HG03280 (cell line): ENCODE results near the gene EID2B.

Experiments
- ATAC-seq: cut with Tn5 transposase; IDR thresholded peaks from one replicate; pipeline ENCODE4 v1.9.1; 2021; ENCODE audit warnings: mild to moderate bottlenecking, moderate library complexity; ENCODE audit not compliant: unreplicated experiment

EID2B gene

DNA sequence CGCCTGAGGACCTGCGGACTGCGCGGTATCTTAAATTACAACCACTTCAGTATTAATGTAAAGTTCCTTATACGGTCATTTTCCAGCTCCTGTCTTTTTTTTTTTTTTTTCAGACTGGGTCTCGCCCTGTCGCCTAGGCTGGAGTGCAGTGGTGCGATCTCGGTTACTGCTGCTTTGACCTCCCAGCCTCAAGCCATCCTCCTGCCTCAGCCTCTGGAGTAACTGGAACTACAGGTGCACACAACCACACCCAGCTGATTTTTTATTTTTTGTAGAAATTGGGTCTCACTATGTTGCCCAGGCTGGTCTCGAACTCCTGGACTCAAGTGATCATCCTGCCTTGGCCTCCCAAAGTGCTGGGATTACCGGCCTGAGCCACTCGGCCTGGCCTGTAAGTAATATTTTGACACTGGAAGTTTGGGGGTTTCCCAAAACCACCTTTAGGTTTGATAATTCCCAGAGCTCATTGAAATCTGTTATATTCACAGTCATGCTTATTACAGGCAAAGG, 406 bp upstream of the EID2B start:
- ATAC-seq, result peak; percentile 8

DNA sequence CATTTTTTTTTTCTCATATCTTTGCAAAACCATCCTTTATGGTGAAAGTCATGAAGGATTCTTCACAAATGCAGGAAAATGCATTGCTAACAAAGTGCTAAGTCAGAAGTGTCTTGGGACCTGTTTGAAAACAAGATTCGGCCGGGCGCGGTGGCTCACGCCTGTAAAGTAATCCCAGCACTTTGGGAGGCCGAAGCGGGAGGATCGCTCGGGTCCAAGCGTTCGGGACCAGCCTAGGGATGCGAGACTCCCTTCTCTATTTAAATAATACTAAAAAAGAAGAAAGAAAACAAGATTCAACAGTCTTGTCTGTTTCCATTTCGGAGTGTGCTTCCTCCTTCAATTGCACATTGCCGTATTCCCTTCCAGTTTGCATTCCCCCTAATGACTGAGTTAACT, 819 bp downstream of the EID2B start:
- ATAC-seq, result no peak

DNA sequence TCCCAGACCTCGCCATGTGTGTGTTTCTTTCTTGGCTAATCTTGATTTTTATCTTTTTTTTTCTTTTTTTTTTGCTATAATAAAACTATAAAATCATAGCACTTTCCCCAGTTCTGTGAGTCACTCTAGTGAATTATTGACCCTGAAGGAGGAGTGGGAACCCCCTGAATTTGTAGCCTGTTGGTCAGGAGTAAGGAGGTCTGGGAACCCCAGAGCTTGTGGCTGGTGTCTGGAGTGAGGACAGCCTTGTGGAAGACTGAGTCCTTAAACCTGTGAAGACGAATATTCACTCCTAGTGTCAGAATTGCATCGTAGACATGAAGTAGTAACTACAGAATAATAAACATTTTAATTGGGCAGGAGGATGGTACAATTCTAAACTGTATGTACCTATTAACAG, 7.4 kb downstream of the EID2B start:
- ATAC-seq, result no peak

DNA sequence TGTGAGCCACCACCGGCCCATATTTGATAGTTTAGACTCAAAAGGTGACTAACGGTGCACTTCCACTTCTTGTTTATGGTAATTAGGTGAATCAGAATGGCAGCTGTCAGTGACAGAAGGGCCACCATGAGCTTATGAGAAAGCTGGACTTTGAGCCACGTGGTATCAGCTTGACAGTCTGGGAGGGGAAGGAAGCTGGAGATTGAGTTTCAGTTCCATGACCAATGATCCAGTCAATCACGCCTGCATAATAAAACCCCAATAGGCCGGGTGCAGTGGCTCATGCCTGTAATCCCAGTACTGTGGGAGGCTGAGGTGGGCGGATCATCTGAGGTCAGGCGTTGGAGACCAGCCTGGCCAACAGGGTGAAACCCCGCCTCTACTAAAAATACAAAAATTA, 8.2 kb downstream of the EID2B start:
- no peak for ATAC-seq

DNA sequence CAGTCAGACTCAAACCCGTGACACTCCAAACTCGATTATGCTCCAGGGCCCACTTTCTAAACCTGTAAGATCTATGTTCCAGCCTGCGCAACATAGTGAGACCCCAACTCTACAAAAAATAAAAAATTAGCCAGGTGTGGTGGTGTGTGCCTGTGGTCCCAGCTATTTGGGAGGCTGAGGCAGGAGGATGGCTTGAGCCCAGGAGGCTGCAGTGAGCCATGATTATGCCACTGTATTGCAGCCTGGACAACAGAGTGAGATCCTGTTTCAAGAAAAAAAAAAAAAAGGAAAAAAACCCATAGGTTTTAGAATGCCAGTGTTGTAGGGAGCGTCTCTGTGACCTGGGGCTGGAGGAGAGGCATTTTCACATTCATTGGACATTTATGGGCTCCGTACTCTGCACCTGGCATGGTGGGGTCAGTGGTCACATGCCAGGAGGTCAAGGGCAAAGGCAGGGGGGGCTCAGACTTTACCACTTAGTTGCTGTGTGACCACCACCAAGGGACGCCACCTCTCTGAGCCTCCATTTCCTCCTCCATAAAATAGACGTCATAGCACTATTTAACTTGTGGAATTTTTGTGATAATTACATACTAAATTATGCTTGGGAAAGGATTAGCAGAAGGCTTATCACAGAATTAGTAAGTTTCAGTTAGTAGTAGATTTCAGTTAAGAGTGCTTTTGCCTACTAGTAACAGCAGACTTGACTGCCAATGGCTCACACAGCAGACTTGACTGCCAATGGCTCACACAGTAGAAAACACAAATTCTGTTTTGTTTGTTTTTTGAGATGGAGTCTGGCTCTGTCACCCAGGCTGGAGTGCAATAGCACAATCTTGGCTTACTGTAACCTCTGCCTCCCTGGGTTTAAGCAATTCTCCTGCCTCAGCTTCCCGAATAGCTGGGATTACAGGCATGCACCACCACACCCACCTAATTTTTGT, 11.8 kb downstream of the EID2B start:
- ATAC-seq, result no peak

DNA sequence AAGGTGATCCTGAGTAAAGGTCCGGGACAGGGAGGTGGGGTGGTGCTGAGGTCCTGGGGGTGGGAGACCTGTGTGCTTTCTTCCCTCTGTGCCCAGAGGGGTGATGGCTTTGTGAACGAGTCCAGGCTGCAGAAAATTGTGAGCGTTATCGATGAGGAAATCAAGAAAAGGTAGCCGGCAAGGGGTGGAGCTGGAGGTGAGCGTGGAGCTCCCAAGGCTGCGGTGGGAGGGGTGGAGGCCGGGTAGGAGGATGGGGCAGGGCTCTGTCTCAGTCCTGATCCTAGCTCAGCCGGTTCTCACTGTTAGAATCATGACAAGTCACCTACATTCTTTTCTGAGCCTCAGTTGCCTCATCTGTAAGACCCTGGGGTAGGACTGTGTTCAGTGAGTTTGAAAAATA, 13.7 kb downstream of the EID2B start:
- no peak for ATAC-seq

DNA sequence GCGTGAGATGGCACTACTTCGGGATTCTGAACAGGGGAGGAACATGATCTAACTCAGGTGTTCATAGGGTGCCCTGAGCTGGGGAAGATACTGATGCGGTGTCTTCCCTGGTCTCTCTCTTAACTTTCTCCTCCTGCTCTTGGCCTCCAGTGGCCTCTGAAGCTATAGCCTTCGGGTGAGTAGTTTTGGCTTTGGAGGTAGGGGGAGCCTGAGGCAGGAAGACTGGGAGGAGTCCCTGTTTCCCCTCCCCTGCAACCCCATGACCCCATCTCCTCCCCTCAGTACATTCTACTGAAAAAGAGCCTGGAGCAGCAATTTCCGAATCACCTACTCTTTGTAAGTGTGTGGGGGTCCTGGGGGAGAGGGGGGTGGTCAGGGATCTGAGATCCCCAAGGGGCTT, 14.2 kb downstream of the EID2B start:
- ATAC-seq, result no peak

DNA sequence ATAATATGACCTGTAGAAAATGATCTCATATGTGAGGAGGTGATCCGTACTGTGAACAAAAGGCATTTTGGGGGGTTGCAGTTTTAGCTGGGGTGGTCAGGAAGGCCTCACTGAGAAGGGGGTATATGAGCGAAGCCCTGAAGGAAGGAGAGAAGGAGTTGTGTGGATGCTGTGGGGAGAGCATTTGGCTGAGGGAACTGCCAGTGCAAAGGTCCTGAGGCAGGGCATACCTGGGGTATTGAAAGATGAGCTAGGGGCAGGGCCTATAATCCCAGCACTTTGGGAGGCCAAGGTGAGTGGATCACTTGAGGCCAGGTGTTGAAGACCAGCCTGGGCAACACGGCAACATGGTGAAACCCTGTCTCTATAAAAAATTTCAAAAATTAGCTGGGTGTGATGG, 15.2 kb downstream of the EID2B start:
- no peak for ATAC-seq

DNA sequence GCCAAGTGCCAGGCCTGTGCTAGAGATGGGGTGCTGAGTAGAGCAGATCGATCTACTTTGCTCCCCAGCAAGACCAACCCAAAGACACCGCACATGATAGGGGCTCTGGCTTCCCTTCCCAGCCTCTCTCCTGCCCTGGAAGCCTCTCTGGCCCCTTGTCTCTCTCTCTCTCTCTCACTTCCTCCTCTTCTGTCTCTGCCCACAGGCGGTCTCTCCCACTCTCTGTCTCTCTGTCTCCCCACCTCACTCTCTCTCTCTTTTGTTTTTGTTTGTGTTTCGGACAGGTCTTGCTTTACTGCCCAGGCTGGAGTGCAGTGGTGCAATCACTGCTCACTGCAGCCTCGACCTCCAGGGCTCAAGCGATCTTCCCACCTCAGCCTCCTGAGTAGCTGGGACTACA, 16.4 kb downstream of the EID2B start:
- ATAC-seq, result no peak

DNA sequence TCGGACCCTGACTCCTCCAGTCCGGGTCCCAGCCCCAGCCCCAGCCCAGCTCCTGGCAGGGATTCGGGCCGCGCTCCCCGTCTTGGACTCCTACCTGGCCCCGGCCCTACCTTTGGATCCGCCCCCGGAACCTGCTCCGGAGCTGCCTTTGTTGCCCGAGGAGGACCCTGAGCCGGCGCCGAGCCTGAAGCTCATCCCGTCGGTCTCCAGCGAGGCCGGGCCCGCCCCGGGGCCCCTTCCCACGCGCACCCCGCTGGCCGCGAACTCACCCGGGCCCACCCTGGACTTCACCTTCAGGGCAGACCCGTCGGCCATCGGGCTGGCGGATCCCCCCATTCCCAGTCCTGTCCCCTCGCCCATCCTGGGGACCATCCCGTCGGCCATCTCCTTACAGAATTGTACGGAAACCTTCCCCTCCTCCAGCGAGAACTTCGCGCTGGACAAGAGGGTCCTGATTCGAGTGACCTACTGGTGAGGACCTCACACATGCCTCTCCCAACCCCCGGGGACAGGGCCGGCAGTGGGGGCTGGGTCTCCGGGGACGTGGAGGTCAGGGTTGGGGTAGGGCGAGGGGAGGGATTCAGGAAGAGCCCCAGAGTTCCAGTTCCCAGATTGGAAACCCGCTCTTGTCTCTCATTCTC, 17.0 kb downstream of the EID2B start:
- no peak for ATAC-seq

DNA sequence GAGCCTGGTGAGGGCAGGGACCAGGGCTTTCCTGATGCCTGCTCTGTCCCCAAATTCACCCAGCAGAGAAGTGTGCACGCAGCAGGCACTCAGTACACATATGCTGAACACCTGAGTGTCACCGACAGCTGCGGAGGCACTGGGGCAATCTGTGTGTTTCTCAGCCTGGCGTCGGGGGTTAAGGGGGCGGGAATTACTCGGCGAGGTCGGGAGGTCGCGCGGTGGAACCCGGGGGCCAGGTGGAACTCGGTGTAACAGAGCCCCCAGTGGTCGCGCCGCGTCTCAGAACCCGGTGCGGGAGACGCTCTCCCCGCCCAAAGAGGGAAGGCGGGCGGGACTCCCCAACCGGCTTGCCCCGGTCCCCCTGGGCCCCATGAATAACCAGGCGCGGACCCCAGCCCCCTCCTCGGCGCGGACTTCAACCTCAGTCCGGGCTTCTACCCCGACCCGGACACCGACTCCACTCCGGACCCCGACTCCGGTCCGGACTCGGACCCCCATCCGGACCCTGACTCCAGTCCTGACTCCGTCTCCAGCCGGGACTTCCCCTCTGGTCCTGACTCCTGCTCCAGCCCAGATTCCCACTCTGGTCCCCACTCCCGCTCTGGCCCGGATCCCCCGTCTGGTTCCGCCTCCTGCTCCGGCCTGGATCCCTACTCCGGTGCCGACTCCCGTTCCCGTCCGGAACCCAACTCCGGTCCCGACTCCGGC, 17.7 kb downstream of the EID2B start, which contains the start of gene SELENOV:
Gene SELENOV, plus strand, starts transcription at position 300 of the 711 bp plus-strand sequence. Its CDS starts 74 bp downstream, at position 374.
- no peak for ATAC-seq

DNA sequence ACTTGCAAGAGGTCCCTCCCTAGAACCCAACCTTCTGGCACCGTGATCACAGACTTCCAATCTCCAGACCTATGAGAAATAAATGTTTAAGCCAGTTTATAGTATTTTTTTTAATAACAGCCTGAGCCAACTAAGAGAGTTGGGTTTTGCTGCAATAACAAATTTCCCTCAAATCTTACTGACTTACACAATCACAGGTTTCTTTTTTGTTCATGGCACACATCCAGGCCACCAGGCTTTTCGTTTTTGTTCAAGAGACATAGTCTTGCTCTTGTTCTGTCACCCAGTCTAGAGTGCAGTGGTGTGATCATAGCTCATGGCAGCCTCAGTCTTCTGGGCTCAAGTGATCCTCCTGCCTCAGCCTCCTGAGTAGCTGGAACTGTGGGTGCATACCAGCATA, 19.7 kb downstream of the EID2B start:
- ATAC-seq, result no peak

DNA sequence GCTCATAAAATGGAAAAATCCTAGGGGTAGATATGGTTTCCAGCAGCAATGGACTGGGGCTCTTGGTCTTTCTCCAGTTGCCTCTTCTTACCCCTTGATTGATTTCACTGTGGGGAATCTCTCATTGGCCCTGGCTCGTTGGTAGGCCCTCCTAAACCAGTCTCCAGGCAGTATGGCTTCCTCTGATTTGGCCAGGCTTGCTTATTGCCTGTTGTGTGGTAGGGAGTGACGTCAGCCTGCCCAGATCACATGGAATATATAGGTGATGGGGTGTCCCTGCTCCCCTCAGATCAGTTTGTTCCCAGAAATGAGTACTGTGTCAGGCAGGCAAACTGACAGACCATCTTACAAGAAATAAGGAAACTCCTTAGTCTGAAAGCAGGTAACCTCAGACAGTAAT, 23.4 kb downstream of the EID2B start:
- ATAC-seq, result no peak

DNA sequence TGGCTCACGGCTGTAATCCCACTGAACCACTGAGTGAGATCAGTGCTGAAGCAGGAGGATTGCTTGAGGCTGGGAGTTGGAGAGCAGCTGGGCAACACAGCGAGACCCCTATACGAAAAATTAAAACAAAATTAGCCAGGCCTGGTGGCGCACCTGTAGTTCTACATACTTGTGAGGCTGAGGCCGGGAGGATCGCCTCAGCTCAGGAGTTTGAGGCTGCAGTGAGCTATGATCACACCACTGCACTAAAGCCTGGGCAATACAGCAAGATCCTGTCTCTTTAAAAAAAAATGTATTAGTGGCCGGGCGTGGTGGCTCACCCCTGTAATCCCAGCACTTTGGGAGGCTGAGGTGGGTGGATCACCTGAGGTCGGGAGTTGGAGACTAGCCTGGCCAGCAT, 24.0 kb downstream of the EID2B start:
- no peak for ATAC-seq

DNA sequence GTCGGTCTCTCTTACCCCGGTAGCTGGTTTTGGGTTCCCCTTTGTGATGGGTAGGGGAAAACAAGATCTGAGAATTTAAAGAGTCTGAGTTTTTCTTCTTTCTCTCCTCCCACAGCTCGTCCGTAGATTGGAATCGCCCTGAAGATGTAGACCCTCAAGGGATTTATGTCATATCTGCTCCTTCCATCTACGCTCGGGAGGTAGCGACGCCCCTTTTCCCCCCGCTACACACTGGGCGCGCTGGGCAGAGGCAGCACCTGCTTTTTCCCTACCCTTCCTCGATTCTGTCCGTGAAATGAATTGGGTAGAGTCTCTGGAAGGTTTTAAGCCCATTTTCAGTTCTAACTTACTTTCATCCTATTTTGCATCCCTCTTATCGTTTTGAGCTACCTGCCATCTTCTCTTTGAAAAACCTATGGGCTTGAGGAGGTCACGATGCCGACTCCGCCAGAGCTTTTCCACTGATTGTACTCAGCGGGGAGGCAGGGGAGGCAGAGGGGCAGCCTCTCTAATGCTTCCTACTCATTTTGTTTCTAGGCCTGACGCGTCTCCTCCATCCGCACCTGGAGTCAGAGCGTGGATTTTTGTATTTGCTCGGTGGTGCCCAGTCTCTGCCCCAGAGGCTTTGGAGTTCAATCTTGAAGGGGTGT, 24.8 kb downstream of the EID2B start:
- no peak for ATAC-seq

DNA sequence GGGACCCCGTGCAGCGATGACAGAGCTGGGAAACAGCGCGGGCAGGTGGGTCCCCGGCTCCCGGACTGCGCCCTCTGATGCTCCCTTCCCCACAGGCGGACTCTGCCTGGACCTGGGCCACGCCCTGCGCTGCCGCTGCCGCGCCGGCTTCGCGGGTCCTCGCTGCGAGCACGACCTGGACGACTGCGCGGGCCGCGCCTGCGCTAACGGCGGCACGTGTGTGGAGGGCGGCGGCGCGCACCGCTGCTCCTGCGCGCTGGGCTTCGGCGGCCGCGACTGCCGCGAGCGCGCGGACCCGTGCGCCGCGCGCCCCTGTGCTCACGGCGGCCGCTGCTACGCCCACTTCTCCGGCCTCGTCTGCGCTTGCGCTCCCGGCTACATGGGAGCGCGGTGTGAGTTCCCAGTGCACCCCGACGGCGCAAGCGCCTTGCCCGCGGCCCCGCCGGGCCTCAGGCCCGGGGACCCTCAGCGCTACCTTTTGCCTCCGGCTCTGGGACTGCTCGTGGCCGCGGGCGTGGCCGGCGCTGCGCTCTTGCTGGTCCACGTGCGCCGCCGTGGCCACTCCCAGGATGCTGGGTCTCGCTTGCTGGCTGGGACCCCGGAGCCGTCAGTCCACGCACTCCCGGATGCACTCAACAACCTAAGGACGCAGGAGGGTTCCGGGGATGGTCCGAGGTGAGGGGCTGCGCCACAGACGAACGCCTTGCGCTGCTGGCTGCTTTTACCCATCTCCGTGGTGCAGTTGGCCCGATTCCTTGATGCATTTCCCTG, 25.5 kb downstream of the EID2B start:
- ATAC-seq, result peak; percentile 53

DNA sequence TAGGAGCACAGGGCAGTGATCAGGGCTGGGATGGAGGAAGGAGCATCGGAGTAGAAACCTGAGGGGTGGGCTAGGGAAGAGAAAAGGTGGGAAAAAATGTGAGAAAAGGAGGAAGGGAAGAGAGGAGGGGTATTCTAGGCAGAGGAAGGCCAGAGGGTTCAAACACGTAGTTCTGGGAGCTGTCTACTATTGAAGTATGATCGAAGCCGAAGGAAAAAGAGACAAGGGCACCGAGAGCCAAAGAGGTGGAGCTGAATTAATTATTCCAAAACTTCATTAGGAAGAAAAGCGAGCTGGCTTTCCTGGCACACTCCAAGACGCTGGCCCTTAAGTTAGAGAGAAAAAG, 26.1 kb downstream of the EID2B start:
- ATAC-seq, result no peak

DNA sequence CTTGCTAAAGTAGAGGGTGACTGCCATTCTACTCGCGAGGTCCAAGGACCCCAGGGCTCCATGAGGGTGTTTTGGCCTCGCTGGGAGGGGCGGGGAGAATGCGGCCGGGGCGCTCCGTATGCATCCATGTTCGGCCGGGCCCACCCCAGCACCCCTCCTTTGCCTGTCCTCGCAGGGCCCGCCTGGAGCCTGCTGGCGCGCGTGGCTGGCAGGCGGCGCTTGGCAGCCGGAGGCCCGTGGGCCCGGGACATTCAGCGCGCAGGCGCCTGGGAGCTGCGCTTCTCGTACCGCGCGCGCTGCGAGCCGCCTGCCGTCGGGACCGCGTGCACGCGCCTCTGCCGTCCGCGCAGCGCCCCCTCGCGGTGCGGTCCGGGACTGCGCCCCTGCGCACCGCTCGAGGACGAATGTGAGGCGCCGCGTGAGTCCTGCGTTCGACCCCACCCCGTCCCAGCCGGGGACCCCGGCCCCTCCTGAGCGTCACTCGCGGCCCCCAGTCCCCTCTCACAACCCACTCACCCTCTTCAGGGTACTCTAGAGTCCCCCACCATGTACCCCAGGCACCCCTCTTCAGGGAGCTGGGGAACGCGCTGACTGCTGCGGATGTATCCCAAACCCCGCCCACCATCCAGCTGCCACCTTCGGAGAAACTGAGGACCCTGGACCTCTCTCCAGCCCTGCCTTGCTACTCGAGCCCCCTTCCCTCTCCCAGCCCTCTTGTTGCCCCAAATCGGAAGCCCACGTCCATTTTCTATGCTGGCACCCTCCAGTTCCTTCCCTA, 29.8 kb downstream of the EID2B start:
- ATAC-seq, result no peak

DNA sequence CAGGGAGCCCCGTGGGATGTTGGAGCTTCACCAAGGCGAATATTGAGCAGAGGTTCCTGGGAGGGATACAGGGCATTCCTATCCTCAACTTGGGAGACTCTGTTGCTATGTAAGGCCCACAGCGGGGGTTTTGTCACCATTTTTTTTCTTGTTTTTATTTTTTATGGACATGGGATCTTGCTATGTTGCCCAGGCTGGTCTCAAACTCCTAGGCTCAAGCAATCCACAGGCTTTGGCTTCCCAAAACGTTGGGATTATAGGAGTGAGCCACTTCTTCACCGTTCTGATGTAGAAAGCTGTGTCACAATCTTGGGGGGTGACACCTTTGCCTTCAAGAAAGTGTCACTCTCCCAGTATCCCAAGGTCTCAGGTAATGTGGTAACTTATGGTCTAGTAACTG, 31.3 kb downstream of the EID2B start:
- no peak for ATAC-seq

DNA sequence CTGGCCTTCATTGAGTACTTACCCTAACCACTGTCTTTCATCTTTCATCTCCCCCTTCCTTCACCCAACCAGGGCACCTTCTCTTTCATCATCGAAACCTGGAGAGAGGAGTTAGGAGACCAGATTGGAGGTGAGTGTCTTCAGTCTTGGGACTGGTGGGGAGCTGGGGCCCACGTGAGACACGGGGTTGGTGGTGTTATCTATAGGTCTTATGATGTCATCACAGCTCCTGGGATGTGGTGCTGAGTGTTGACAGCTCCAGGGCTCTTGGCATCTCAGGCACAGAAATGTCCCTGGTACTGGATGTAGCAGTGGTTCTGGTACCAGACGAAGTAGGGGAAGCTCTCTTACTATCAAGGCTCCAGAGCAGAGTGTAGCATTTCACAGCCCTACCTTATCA, 32.1 kb downstream of the EID2B start:
- ATAC-seq, result no peak
